GM19463 (cell line): Measurements from ENCODE around the gene PPFIA3.
"Not testable (repeated sequence)": the region's sequence is repeated elsewhere in the genome, so short reads cannot be mapped to it uniquely, and the experiment has no call there.

Source experiments
- ATAC-seq: cut with Tn5 transposase; IDR thresholded peaks from one replicate; pipeline ENCODE4 v1.9.1; 2021; ENCODE audit warnings: mild to moderate bottlenecking, moderate library complexity; ENCODE audit not compliant: unreplicated experiment

PPFIA3 gene

GRCh38 chr19:49121841-49122240, 2.5 kb downstream of the PPFIA3 start:
- not testable (repeated sequence) for ATAC-seq

GRCh38 chr19:49123285-49123684, 3.9 kb downstream of the PPFIA3 start:
- ATAC-seq = not testable (repeated sequence)

- no peak for ATAC-seq
These were observed 5.8 kb downstream of the PPFIA3 start for GRCh38 chr19:49125025-49125731.

- no peak for ATAC-seq
These were observed 7.2 kb downstream of the PPFIA3 start for GRCh38 chr19:49126575-49126974.

- not testable (repeated sequence) for ATAC-seq
These were observed 7.9 kb downstream of the PPFIA3 start for GRCh38 chr19:49127225-49127624.

- ATAC-seq = peak; percentile 87
These were observed 8.6 kb downstream of the PPFIA3 start for GRCh38 chr19:49127674-49128544.

- no peak for ATAC-seq
These were observed 9.3 kb downstream of the PPFIA3 start for GRCh38 chr19:49128545-49129237.

GRCh38 chr19:49129238-49129583, 9.9 kb downstream of the PPFIA3 start:
- ATAC-seq = no peak

GRCh38 chr19:49130325-49130724, 11.0 kb downstream of the PPFIA3 start:
- no peak for ATAC-seq

- ATAC-seq = no peak
These were observed 13.7 kb downstream of the PPFIA3 start for GRCh38 chr19:49132974-49133609.

- no peak for ATAC-seq
These were observed 14.5 kb downstream of the PPFIA3 start for GRCh38 chr19:49133621-49134454.

- ATAC-seq = no peak
These were observed 16.3 kb downstream of the PPFIA3 start for GRCh38 chr19:49135686-49136085.

- no peak for ATAC-seq
These were observed 17.4 kb downstream of the PPFIA3 start for GRCh38 chr19:49136771-49137171.

- ATAC-seq = no peak
These were observed 21.6 kb downstream of the PPFIA3 start for GRCh38 chr19:49140951-49141350.

GRCh38 chr19:49141352-49141751, 22.0 kb downstream of the PPFIA3 start:
- no peak for ATAC-seq

GRCh38 chr19:49142866-49143335, 23.6 kb downstream of the PPFIA3 start:
- ATAC-seq = peak; percentile 61

- no peak for ATAC-seq
These were observed 26.4 kb downstream of the PPFIA3 start for GRCh38 chr19:49145573-49146407.

- ATAC-seq = not testable (repeated sequence)
These were observed 27.0 kb downstream of the PPFIA3 start for GRCh38 chr19:49146408-49146770.

GRCh38 chr19:49148044-49148682, 28.8 kb downstream of the PPFIA3 start:
- no peak for ATAC-seq
